Karpas-422 (cell line): ENCODE results near the gene TOR1B. TPM values are rescaled to one million over a fixed set of nuclear protein-coding genes. Genes with fewer than 3 reads are reported as not detected.
"Not testable (repeated sequence)": the region's sequence is repeated elsewhere in the genome, so short reads cannot be mapped to it uniquely, and the experiment has no call there.

Experiments
- DNase-seq: peaks from one replicate; pipeline ENCODE4 v3.0.0-alpha.2; 2015
- H2AFZ ChIP-seq: fragments of 200-600 bp; sonication (generic); 2 replicates; pipeline ENCODE4 v1.6.1; 2014; ENCODE audit warnings: antibody characterized with exemption, low read length, mixed read lengths
- H3K27ac ChIP-seq: fragments of 200-600 bp; sonication (generic); 2 replicates; pipeline ENCODE4 v1.5.1; 2014; ENCODE audit warnings: mild to moderate bottlenecking, low read length, moderate library complexity
- H3K27me3 ChIP-seq: fragments of 200-600 bp; sonication (generic); 2 replicates; pipeline ENCODE4 v1.6.1; 2014; ENCODE audit warnings: low read length, mixed read lengths
- H3K36me3 ChIP-seq: fragments of 200-600 bp; sonication (generic); 2 replicates; pipeline ENCODE4 v1.6.1; 2014; ENCODE audit warnings: low read length, mixed read lengths; ENCODE audit not compliant: insufficient read depth
- H3K4me1 ChIP-seq: fragments of 200-600 bp; sonication (generic); 2 replicates; pipeline ENCODE4 v1.6.1; 2014; ENCODE audit warnings: mild to moderate bottlenecking, low read length, mixed read lengths
- H3K4me2 ChIP-seq: fragments of 200-600 bp; sonication (generic); 2 replicates; pipeline ENCODE4 v1.6.1; 2014; ENCODE audit warnings: low read length, low read depth, mild to moderate bottlenecking; ENCODE audit not compliant: poor library complexity, severe bottlenecking
- H3K4me3 ChIP-seq: fragments of 200-600 bp; sonication (generic); 2 replicates; pipeline ENCODE4 v1.5.1; 2014; ENCODE audit warnings: mild to moderate bottlenecking, antibody characterized with exemption, low read length, mixed read lengths
- H3K79me2 ChIP-seq: fragments of 200-600 bp; sonication (generic); 2 replicates; pipeline ENCODE4 v1.6.1; 2014; ENCODE audit warnings: mild to moderate bottlenecking, low read length, mixed read lengths
- H3K9ac ChIP-seq: fragments of 200-600 bp; sonication (generic); 2 replicates; pipeline ENCODE4 v1.6.0; 2014; ENCODE audit warnings: low read length
- H3K9me2 ChIP-seq: fragments of 200-600 bp; sonication (generic), shearing (Covaris generic); replicated peaks from 2 replicates; pipeline ENCODE4 v1.6.0; 2014; ENCODE audit warnings: mild to moderate bottlenecking, low read length, moderate library complexity; ENCODE audit not compliant: insufficient read depth
- H3K9me3 ChIP-seq: fragments of 300-700, 200-600 bp; sonication (generic); 2 replicates; pipeline ENCODE4 v1.6.1; 2014; ENCODE audit warnings: low read length, mixed read lengths
- H4K20me1 ChIP-seq: fragments of 200-600 bp; sonication (generic); 2 replicates; pipeline ENCODE4 v1.6.1; 2014; ENCODE audit warnings: mild to moderate bottlenecking, antibody characterized with exemption, low read length, low read depth; ENCODE audit not compliant: insufficient read depth
- total RNA-seq: library from RNA; depleted of rRNA; stranded (reverse); fragments of >200 nt; shearing (Covaris generic); gene quantifications from 2 replicates; pipeline ENCODE4 v1.2.3, GENCODE V29; 2014; ENCODE audit warnings: low replicate concordance

Gene TOR1B
- total RNA-seq, 1 experiment from 2014 or later, result 10.5 TPM

- H3K36me3 ChIP-seq, H3K4me3 ChIP-seq, H3K79me2 ChIP-seq, H3K9ac ChIP-seq, H3K9me2 ChIP-seq, H4K20me1 ChIP-seq, H2AFZ ChIP-seq, DNase-seq, H3K4me1 ChIP-seq, H3K4me2 ChIP-seq, H3K9me3 ChIP-seq, H3K27me3 ChIP-seq, H3K27ac ChIP-seq: not testable (repeated sequence)
Measured at GRCh38 chr9:129796029-129796428, 7.0 kb upstream of the TOR1B start.

- no peaks in the 10 kb centered on the region for H4K20me1 ChIP-seq
- H3K4me3 ChIP-seq, result no peak overlapping the region
- H3K9ac ChIP-seq, result no peak overlapping the region
- no peak overlapping the region for H2AFZ ChIP-seq
- H3K27me3 ChIP-seq, result no peaks in the 10 kb centered on the region
- no peaks in the 10 kb centered on the region for H3K9me3 ChIP-seq
- no peak overlapping the region for H3K4me2 ChIP-seq
- peaks cover 5% of the 10 kb centered on the region for H3K79me2 ChIP-seq
- no peak overlapping the region for H3K27ac ChIP-seq
- no peaks in the 10 kb centered on the region for H3K36me3 ChIP-seq
- H3K4me1 ChIP-seq, result peaks cover 3% of the 10 kb centered on the region
- DNase-seq, result no peak
- H3K9me2 ChIP-seq, result no peaks in the 10 kb centered on the region
Measured at GRCh38 chr9:129798973-129799372, 4.0 kb upstream of the TOR1B start.

- Histone ChIP-seq H3K4me3 (no peak overlapping the region), H3K9me2 (no peaks in the 10 kb centered on the region), H3K79me2 (peaks cover 14% of the 10 kb centered on the region), H3K4me1 (peaks cover 9% of the 10 kb centered on the region), H3K27ac (no peak overlapping the region), H2AFZ (no peak overlapping the region), H3K4me2 (no peak overlapping the region), H3K9ac (no peak overlapping the region), H4K20me1 (no peaks in the 10 kb centered on the region), H3K27me3 (no peaks in the 10 kb centered on the region), H3K9me3 (no peaks in the 10 kb centered on the region), H3K36me3 (no peaks in the 10 kb centered on the region)
- peak; percentile 36 for DNase-seq
Measured at GRCh38 chr9:129801504-129801903, 1.5 kb upstream of the TOR1B start.

- no peaks in the 10 kb centered on the region for H3K9me3 ChIP-seq
- H2AFZ ChIP-seq, result peak overlapping the region; percentile 70; the same call in 1 of the 2 replicates
Measured at GRCh38 chr9:129803676-129804060, 684 bp downstream of the TOR1B start.

GRCh38 chr9:129806061-129806460 is 3.1 kb downstream of the TOR1B start:
- H3K27me3 ChIP-seq, result no peaks in the 10 kb centered on the region
- H4K20me1 ChIP-seq, result 0 out of 2 replicates have a peak, but pooled peaks cover 3% of the 10 kb centered on the region
- H3K27ac ChIP-seq, result no peak overlapping the region
- H3K4me2 ChIP-seq, result no peak overlapping the region
- peaks cover 17% of the 10 kb centered on the region for H3K79me2 ChIP-seq
- H3K9me3 ChIP-seq, result no peaks in the 10 kb centered on the region
- no peak for DNase-seq
- no peak overlapping the region for H3K9ac ChIP-seq
- peaks cover 5% of the 10 kb centered on the region; the same call in 1 of the 2 replicates for H3K36me3 ChIP-seq
- H3K9me2 ChIP-seq, result no peaks in the 10 kb centered on the region
- peaks cover 9% of the 10 kb centered on the region for H3K4me1 ChIP-seq
- H3K4me3 ChIP-seq, result no peak overlapping the region
- no peak overlapping the region for H2AFZ ChIP-seq

More at GRCh38 chr9:129803676-129804060, 684 bp downstream of the TOR1B start:
- Histone ChIP-seq H3K9ac (peak overlapping the region; percentile 77), H3K4me3 (peak overlapping the region; percentile 79), H3K27ac (no peak overlapping the region), H4K20me1 (no peaks in the 10 kb centered on the region), H3K9me2 (no peaks in the 10 kb centered on the region), H3K27me3 (no peaks in the 10 kb centered on the region), H3K4me2 (peak overlapping the region; percentile 72), H3K4me1 (peaks cover 9% of the 10 kb centered on the region), H3K36me3 (peaks cover 3% of the 10 kb centered on the region; the same call in 1 of the 2 replicates), H3K79me2 (peaks cover 14% of the 10 kb centered on the region)
- DNase-seq, result no peak

- Histone ChIP-seq H3K27ac (no peak overlapping the region), H2AFZ (no peak overlapping the region), H3K4me3 (no peak overlapping the region), H3K9me2 (no peaks in the 10 kb centered on the region), H3K4me1 (peaks cover 2% of the 10 kb centered on the region), H3K4me2 (no peak overlapping the region), H3K27me3 (no peaks in the 10 kb centered on the region), H4K20me1 (peaks cover 16% of the 10 kb centered on the region), H3K9ac (no peak overlapping the region), H3K9me3 (no peaks in the 10 kb centered on the region), H3K79me2 (peaks cover 22% of the 10 kb centered on the region), H3K36me3 (peaks cover 21% of the 10 kb centered on the region)
- no peak for DNase-seq
Measured at GRCh38 chr9:129809346-129809745, 6.4 kb downstream of the TOR1B start.

GRCh38 chr9:129810116-129810515 is 7.1 kb downstream of the TOR1B start:
- H3K9me3 ChIP-seq, result no peaks in the 10 kb centered on the region
- peaks cover 16% of the 10 kb centered on the region for H4K20me1 ChIP-seq
- H3K36me3 ChIP-seq, result peaks cover 21% of the 10 kb centered on the region
- DNase-seq, result no peak
- no peak overlapping the region for H3K4me3 ChIP-seq
- no peaks in the 10 kb centered on the region for H3K27me3 ChIP-seq
- no peaks in the 10 kb centered on the region for H3K4me1 ChIP-seq
- H3K27ac ChIP-seq, result no peak overlapping the region
- peaks cover 21% of the 10 kb centered on the region; the same call in 1 of the 2 replicates for H3K79me2 ChIP-seq
- no peak overlapping the region for H3K4me2 ChIP-seq
- H3K9me2 ChIP-seq, result no peaks in the 10 kb centered on the region
- no peak overlapping the region for H3K9ac ChIP-seq
- no peak overlapping the region for H2AFZ ChIP-seq

- no peak for DNase-seq
- Histone ChIP-seq H3K79me2 (peaks cover 18% of the 10 kb centered on the region; the same call in 1 of the 2 replicates), H3K4me3 (no peak overlapping the region), H3K27ac (no peak overlapping the region), H2AFZ (no peak overlapping the region), H3K9me2 (no peaks in the 10 kb centered on the region), H3K4me2 (no peak overlapping the region), H3K27me3 (no peaks in the 10 kb centered on the region), H4K20me1 (peaks cover 16% of the 10 kb centered on the region), H3K4me1 (no peaks in the 10 kb centered on the region), H3K9ac (no peak overlapping the region), H3K9me3 (no peaks in the 10 kb centered on the region), H3K36me3 (peaks cover 21% of the 10 kb centered on the region)
Measured at GRCh38 chr9:129810788-129811187, 7.8 kb downstream of the TOR1B start.
